Measurements from ENCODE around the gene CLNK. TPM values are rescaled to one million over a fixed set of nuclear protein-coding genes. Genes with fewer than 3 reads are reported as not detected.
A peak's percentile ranks its signal among the peaks of the same experiment; 100 is the strongest.

The CLNK gene
- total RNA-seq, 1 donor from 2014 or later, result not detected

DNA sequence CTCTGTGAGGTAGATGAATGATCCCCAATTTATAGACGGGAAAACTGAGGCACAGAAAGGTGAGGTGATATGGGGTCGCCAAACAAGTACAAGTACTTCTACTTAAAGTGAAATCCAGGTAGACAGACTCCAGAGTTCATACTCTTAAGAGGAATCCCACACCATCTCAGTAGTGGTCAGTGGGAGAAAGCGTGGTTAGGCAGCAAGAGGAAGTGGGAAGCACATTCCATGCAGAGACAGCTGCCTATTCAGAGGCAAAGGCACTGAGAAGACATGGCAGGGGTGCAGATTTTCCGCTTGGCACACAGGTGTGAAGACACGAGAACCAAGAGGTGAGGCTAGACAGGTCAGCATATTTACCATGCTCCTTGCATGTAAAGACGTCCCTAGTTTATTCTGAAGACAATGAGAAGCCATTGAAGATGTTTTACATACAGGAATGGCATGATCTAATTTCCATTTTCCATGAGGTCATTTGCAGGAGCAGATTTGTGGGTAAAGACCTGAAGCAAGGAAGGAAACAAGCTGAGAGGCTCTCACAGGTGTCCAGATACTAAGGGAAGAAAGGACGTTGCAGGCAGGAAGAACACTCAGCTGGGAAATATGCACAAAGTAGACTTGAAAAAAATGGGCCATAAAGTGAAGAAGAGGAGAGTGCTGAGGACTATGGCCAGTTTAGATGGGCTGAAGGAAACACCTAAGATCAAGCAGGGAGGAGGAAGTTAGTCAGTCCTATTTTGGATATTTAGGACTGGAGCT lies 17.3 kb upstream of the CLNK start:
- DNase-seq (ENCODE audit: low read depth in 2 of 2), result peak in 1 of 2 donors; percentile 81

- no peak for DNase-seq (ENCODE audit: low read depth in 2 of 2)
Observed at GRCh38 chr4:10701161-10701560, 16.6 kb upstream of the CLNK start.

- no peak for DNase-seq (ENCODE audit: low read depth in 2 of 2)
Observed at GRCh38 chr4:10698172-10698571, 13.6 kb upstream of the CLNK start.

DNA sequence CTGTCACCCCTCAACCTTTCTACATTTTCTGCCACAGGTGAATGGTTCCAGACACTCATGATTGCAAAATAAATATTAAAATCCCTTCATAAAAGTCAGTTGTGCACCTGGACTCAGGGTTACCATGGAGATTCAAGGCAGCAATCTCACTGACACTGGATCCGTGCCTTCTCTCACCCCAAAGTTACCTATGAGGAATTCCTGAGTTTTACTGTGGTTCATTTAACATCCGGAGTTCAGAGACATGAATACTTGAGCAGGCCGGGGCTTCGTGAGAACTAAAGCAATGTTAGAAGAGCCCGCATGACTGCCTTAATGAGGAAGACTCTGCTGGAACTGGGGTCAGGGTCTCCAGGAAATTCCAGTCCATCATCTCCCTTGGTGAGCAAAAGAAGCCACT lies 12.5 kb upstream of the CLNK start:
- no peak for DNase-seq (ENCODE audit: low read depth in 2 of 2)

DNA sequence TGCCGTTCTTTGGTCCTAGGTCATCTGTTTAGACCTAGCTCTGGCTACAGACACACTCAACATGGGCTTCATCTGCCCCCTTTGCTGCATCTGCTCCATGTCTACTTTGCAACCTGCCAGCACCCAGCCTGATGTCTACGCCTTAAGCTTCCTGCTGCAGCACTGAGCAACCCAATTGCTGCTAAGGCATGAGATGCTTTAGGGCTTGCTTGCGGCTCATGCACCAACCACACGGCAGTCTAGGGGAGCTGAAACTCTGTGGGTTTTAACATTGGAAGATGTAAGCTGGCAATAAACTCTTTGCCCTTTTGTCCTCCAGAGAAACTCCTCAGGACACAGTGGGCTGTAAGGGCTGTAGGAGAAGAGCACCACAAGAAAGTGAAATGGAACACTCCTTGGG lies 11.7 kb upstream of the CLNK start:
- no peak for DNase-seq (ENCODE audit: low read depth in 2 of 2)

GRCh38 chr4:10694828-10695209 lies 10.3 kb upstream of the CLNK start:
- DNase-seq (ENCODE audit: low read depth in 2 of 2), result no peak

GRCh38 chr4:10694151-10694827 lies 9.7 kb upstream of the CLNK start:
- DNase-seq (ENCODE audit: low read depth in 2 of 2), result no peak

DNA sequence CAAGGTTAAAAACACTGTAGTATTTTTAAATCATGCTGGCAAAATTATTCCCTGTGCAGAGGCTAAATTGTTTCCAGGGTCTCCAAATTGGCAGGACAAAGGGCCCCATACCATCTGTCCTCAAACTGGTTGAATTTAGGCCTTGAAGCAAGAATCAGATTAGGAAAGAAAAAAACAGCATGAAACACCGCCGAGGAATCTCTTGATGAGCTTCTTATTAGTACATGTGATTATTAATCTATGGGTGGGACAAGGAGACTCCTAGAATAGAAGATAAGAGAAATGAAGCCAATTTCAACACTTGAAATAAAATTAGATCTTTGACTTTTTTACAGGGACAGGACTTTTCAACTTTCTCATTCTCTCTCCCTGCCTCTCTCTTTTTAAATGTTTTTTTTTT lies 7.1 kb upstream of the CLNK start:
- DNase-seq (ENCODE audit: low read depth in 2 of 2), result no peak

- DNase-seq (ENCODE audit: low read depth in 2 of 2), result no peak
Observed at GRCh38 chr4:10690185-10690907, 5.8 kb upstream of the CLNK start.

GRCh38 chr4:10688846-10689245 lies 4.3 kb upstream of the CLNK start:
- DNase-seq (ENCODE audit: low read depth in 2 of 2), result no peak

DNA sequence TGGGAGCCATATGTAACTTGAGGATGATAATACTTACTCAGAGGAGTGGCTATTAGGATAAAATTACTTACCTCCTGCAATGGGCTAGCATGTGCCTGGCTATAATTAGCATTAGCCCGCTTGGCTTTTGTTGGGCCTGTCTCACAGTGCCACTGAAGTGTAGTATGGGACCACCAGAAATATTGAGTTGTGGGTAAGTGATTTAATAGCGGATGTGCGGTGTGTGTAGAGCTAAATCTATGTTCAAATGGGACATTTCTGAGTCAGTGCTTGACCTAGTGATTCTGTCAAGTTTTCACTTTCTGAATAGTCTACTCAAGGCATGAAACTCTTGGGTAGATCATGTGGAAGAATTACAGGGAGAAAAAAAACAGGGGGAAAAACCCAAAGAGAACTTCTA lies 3.5 kb upstream of the CLNK start:
- DNase-seq (ENCODE audit: low read depth in 2 of 2), result no peak

- DNase-seq (ENCODE audit: low read depth in 2 of 2), result peak in 1 of 2 donors; percentile 19
Observed at GRCh38 chr4:10687526-10687925, 3.0 kb upstream of the CLNK start.

DNA sequence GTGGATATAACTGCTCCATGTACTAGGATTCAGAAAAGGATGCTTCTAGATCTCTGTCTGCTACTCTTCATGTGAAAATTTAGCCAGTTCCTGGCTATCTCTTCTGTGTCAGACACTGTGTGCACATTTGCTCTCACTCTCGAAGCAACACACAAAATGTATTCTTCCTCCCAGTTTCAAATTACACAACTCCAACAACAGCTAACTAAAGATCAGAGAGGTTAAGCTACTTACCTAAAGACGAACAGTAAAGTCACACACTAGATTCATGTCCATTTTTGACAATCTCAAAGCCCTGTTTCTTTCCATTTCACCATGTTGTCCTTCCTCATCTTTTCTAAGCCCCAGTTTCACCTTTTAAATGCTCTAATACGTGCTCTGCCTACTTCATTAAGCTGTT lies 2.2 kb downstream of the CLNK start:
- no peak for DNase-seq (ENCODE audit: low read depth in 2 of 2)

- no peak for DNase-seq (ENCODE audit: low read depth in 2 of 2)
Observed at GRCh38 chr4:10677796-10678497, 6.6 kb downstream of the CLNK start.

- DNase-seq (ENCODE audit: low read depth in 2 of 2), result no peak
Observed at GRCh38 chr4:10673817-10674369, 10.7 kb downstream of the CLNK start.

DNA sequence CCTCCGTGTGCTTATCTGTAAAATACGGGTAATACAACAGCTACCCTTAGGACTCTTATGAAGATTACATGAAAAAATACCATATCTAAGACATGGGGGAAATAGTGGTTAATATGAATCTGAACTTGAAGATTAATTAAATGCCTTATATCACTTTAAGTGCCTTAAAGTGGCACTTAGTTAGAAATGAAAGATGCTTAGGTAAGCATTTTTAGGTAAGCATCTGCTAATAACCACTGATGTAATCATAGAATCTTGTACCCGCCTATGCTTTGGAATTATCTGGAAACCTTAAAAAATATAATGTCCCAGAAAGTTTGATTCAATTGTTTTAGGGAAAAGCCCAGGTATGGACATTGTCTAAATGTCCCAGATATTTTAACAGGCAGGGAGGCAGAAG lies 12.2 kb downstream of the CLNK start:
- no peak for DNase-seq (ENCODE audit: low read depth in 2 of 2)

- no peak for DNase-seq (ENCODE audit: low read depth in 2 of 2)
Observed at GRCh38 chr4:10671799-10672198, 12.8 kb downstream of the CLNK start.

GRCh38 chr4:10671366-10671765 lies 13.2 kb downstream of the CLNK start:
- no peak for DNase-seq (ENCODE audit: low read depth in 2 of 2)

- no peak for DNase-seq (ENCODE audit: low read depth in 2 of 2)
Observed at GRCh38 chr4:10670321-10670720, 14.2 kb downstream of the CLNK start.

DNA sequence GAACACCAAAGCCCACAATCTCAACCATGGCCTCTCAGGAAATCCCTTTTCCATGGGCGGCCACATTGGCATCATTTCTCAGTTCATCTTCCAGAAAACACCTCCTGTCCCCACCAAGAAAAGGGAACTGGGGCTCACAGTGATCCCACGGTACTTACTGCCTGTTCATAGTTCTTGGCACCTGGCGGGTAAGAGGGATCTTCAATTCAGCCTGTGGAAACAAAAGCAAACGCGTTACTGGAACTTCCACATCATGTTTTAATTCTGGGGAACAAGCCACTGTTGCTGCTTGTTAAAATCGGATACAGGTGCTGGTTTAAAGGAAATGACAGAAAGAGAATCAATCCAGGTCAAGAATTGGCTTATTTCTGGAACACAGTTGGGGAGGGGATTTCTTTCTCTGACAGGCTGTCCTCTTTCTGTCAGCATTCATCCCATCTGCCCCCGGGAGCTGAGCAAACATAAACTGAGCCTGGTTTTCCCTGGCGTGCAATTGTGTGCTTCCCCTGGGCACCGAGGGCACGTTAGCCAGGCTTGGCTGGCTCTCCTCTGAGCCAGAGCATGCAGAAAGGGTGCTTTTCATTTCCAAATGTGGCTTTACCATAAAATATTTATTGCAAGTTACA lies 16.8 kb downstream of the CLNK start:
- DNase-seq (ENCODE audit: low read depth in 2 of 2), result peak in 1 of 2 donors; percentile 20

DNA sequence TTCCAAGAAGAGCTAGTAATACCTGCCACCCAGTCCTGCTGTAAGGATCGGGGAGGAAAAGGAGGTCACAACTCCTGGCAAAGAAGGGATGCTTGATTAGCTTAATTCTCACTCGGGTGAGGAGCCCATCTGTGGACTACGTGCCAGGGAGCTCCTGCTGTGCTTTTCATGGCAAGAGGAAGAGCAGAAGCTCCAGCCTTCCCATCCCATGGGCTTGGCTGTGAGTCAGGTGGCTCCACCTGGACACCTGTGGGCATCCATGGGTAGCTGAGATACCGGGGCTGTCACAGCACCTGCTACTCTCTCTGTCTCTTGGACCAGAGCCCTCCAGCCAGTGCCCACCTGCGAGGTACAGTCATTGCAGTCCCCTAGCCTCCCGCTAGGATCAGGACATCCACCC lies 18.0 kb downstream of the CLNK start:
- no peak for DNase-seq (ENCODE audit: low read depth in 2 of 2)

Data from lung microvascular endothelial cell (primary cell).